Endothelial cell of umbilical vein (primary cell): ENCODE results near the gene ITPR1. TPM values are rescaled to one million over a fixed set of nuclear protein-coding genes. Genes with fewer than 3 reads are reported as not detected.

Source experiments
- BruUV-seq: library from RNA; stranded (reverse); fragments of 400-500 nt; replicated peaks from 2 replicates; lab custom pipeline; 2021; lab: Mats Ljungman, UMichigan
- CTCF ChIA-PET: fragments of 300-600, 350-600 bp; sonication (Branson Sonifier 250); formaldehyde crosslinking; loops from one replicate; lab custom pipeline; 2021; ENCODE audit warnings: antibody characterized with exemption, inconsistent platforms; lab: Charles Lee
- POLR2A ChIA-PET: fragments of 300-600, 350-600 bp; sonication (Branson Sonifier 250); formaldehyde crosslinking; loops from one replicate; lab custom pipeline; 2021; ENCODE audit warnings: antibody characterized with exemption, inconsistent platforms; lab: Charles Lee
- DNase-seq: peaks from one replicate; pipeline ENCODE4 v3.0.0-alpha.2; 2011; ENCODE audit warnings: low read depth, low spot score
- FAIRE-seq: peaks from 2 replicates; lab custom pipeline; 2011; peaks lifted over from hg19 to GRCh38; lab: Jason Lieb, UNC
- H2AFZ ChIP-seq: 2 replicates; pipeline ENCODE4 v1.6.0; 2012; ENCODE audit warnings: low read depth, low read length, control low read depth, inconsistent platforms
- H3K27ac ChIP-seq: 2 replicates; pipeline ENCODE4 v1.5.1; 2011; ENCODE audit warnings: low read depth, mild to moderate bottlenecking, control low read depth, low read length, moderate library complexity; ENCODE audit not compliant: insufficient read depth
- H3K27me3 ChIP-seq, 2 experiments: 2 replicates each; pipeline versions ENCODE4 v1.6.0 to v1.6.1; 2011; ENCODE audit warnings: low read length in 2 of 2, mixed read lengths in 1 of 2; ENCODE audit not compliant: control insufficient read depth in 2 of 2, insufficient read depth in 2 of 2
- H3K36me3 ChIP-seq, 2 experiments: 2 replicates in 1 of 2; 3 replicates in 1 of 2; pipeline ENCODE4 v1.5.1; 2011; ENCODE audit warnings: low read length in 2 of 2, mild to moderate bottlenecking in 1 of 2, moderate library complexity in 1 of 2; ENCODE audit not compliant: control insufficient read depth in 2 of 2, insufficient read depth in 2 of 2; ENCODE audit errors: extremely low read depth in 1 of 2
- H3K4me1 ChIP-seq: 3 replicates; pipeline ENCODE4 v1.5.1; 2011; ENCODE audit warnings: mild to moderate bottlenecking, low read length; ENCODE audit not compliant: control insufficient read depth, insufficient read depth; ENCODE audit errors: extremely low read depth
- H3K4me2 ChIP-seq: 2 replicates; pipeline ENCODE4 v1.6.1; 2011; ENCODE audit warnings: low read length, control low read depth, mixed read lengths; ENCODE audit not compliant: insufficient read depth
- H3K4me3 ChIP-seq, 3 experiments: fragments of 200-600 bp in 1 of 3; sonication (generic), shearing (Covaris generic) in 1 of 3; replicated peaks in 1 of 3; 2 replicates each; pipeline ENCODE4 v1.5.1; 2011 to 2016; ENCODE audit warnings: control low read depth in 3 of 3, low read length in 3 of 3, mild to moderate bottlenecking in 2 of 3, inconsistent platforms in 1 of 3, low read depth in 1 of 3, moderate library complexity in 1 of 3; ENCODE audit not compliant: insufficient read depth in 1 of 3
- H3K79me2 ChIP-seq: 2 replicates; pipeline ENCODE4 v1.6.0; 2012; ENCODE audit warnings: low read length, inconsistent platforms; ENCODE audit not compliant: control insufficient read depth, insufficient read depth
- H3K9ac ChIP-seq: replicated peaks from 2 replicates; pipeline ENCODE3; 2011; ENCODE audit warnings: low read length, control low read depth; ENCODE audit not compliant: insufficient read depth; ENCODE audit errors: extremely low read depth
- H3K9me1 ChIP-seq: replicated peaks from 3 replicates; pipeline ENCODE4 v1.6.0; 2011; ENCODE audit warnings: mild to moderate bottlenecking, low read length; ENCODE audit not compliant: control insufficient read depth, insufficient read depth; ENCODE audit errors: extremely low read depth
- H3K9me3 ChIP-seq: replicated peaks from 2 replicates; pipeline ENCODE4 v1.5.1; 2012; ENCODE audit warnings: low read length, inconsistent platforms; ENCODE audit not compliant: control insufficient read depth, insufficient read depth
- H4K20me1 ChIP-seq: replicated peaks from 2 replicates; pipeline ENCODE3; 2011; ENCODE audit warnings: mild to moderate bottlenecking, low read length; ENCODE audit not compliant: control insufficient read depth, insufficient read depth; ENCODE audit errors: extremely low read depth
- CTCF ChIP-seq, 2 donors: IDR thresholded peaks; 1 replicate in 1 of 2; 2 replicates in 1 of 2; pipeline ENCODE4 v1.5.1; 2011; ENCODE audit warnings: low read length in 2 of 2, mild to moderate bottlenecking in 2 of 2, moderate library complexity in 2 of 2, control low read depth in 1 of 2, inconsistent platforms in 1 of 2, low read depth in 1 of 2; ENCODE audit not compliant: insufficient read depth in 1 of 2; ENCODE audit errors: extremely low read depth in 1 of 2
- EZH2 ChIP-seq: IDR thresholded peaks from 2 replicates; pipeline ENCODE4 v1.6.1; 2012; ENCODE audit warnings: borderline replicate concordance, low read depth, mild to moderate bottlenecking, moderate library complexity, low read length, inconsistent platforms; ENCODE audit not compliant: severe bottlenecking
- FOS ChIP-seq: IDR thresholded peaks from 2 replicates; pipeline ENCODE4 v1.6.1; 2011; ENCODE audit warnings: mild to moderate bottlenecking, low read length, moderate library complexity, borderline replicate concordance; ENCODE audit not compliant: insufficient read depth
- GATA2 ChIP-seq: IDR thresholded peaks from 2 replicates; pipeline ENCODE4 v1.7.0; 2011; ENCODE audit warnings: low read depth, mild to moderate bottlenecking, moderate library complexity, mixed read lengths, low read length; ENCODE audit not compliant: insufficient read length, insufficient read depth
- JUN ChIP-seq: IDR thresholded peaks from 2 replicates; pipeline ENCODE4 v1.6.1; 2011; ENCODE audit warnings: borderline replicate concordance, low read depth; ENCODE audit not compliant: insufficient read length, insufficient read depth
- MAX ChIP-seq: IDR thresholded peaks from 2 replicates; pipeline ENCODE4 v1.6.1; 2011; ENCODE audit not compliant: insufficient read depth, insufficient read length
- MYC ChIP-seq: IDR thresholded peaks from one replicate; pipeline ENCODE4 v1.6.1; 2011; ENCODE audit warnings: mild to moderate bottlenecking, low read depth, low read length
- POLR2A ChIP-seq: IDR thresholded peaks from 2 replicates; pipeline ENCODE4 v1.6.1; 2012; ENCODE audit warnings: low read depth, mild to moderate bottlenecking, control low read depth, low read length
- POLR2AphosphoS5 ChIP-seq: IDR thresholded peaks from 2 replicates; pipeline ENCODE4 v1.6.1; 2012; ENCODE audit warnings: low read depth, mild to moderate bottlenecking, control low read depth, low read length, moderate library complexity; ENCODE audit not compliant: insufficient read depth
- dilution Hi-C: fragments of 300-500 bp; cut with MboI; formaldehyde crosslinking; loops from one replicate; pipeline ENCODE4 v1.15.0; 2019; ENCODE audit warnings: low sequenced_read_pairs; ENCODE audit not compliant: extremely low pct_ligation_motif_present
- intact Hi-C: fragments of 100-400 bp; cut with micrococcal nuclease; formaldehyde crosslinking; loops from one replicate; pipeline ENCODE4 v1.10.0; 2022
- polyA plus RNA-seq, 4 experiments: library from polyadenylated mRNA; depleted of rRNA in 3 of 4; stranded (reverse) in 3 of 4; unstranded in 1 of 4; fragments of >200 nt; gene quantifications; 2 replicates each; pipeline versions ENCODE4 v1.2.1 to v1.2.3, GENCODE V29; 2011 to 2012; ENCODE audit warnings: missing spikeins in 1 of 4
- total RNA-seq: library from RNA; stranded (reverse); gene quantifications from 2 replicates; pipeline ENCODE4 v1.2.3, GENCODE V29; 2021

The ITPR1 gene
- total and polyA plus RNA-seq, 2 donors (not counting 3 experiments of a cell fraction or from before 2014, with no cell fraction given): 5.1 to 16.1 TPM

GRCh38 chr3:4501437-4501836 is 8.3 kb downstream of the ITPR1 start:
- intact Hi-C loops: no loop called here

GRCh38 chr3:4501927-4502326 is 8.8 kb downstream of the ITPR1 start:
- no peak overlapping the region for H3K27ac ChIP-seq
- TF ChIP-seq FOS (no peak), POLR2A (no peak), MYC (no peak), CTCF (IDR thresholded peaks at IDR 0.05; ENCODE audit: extremely low read depth in 1 of 2, insufficient read depth in 1 of 2, low read depth in 1 of 2, low read length in 2 of 2) (no peak), JUN (no peak), EZH2 (no peak), POLR2AphosphoS5 (no peak), GATA2 (no peak), MAX (no peak)
- CTCF ChIA-PET: interaction anchor here (1.3 kb wide), 1 partner anchor 151 kb away, joined by 4 read pairs; no protein-coding TSS in a partner anchor
- FAIRE-seq (no peak), DNase-seq (no peak)
- BruUV-seq: no TSS peak
- H3K4me1 ChIP-seq: peaks cover 3% of the 10 kb centered on the region
- H3K79me2 ChIP-seq: no peaks in the 10 kb centered on the region
- H3K4me2 ChIP-seq: no peak overlapping the region
- intact Hi-C loops (no loop called here), dilution Hi-C loops (no loop called here)
- H3K27me3 ChIP-seq: no peaks in the 10 kb centered on the region
- H2AFZ ChIP-seq: no peak overlapping the region
- H3K9me1 ChIP-seq: no peaks in the 10 kb centered on the region
- POLR2A ChIA-PET: no interaction called here
- H3K36me3 ChIP-seq: no peaks in the 10 kb centered on the region
- H3K9ac ChIP-seq: no peak overlapping the region
- no peak overlapping the region for H3K4me3 ChIP-seq
- H3K9me3 ChIP-seq: no peaks in the 10 kb centered on the region
- no peaks in the 10 kb centered on the region for H4K20me1 ChIP-seq

More at GRCh38 chr3:4501437-4501836, 8.3 kb downstream of the ITPR1 start:
- FAIRE-seq: no peak
- DNase-seq: no peak
- no peaks in the 10 kb centered on the region for H3K36me3 ChIP-seq
- H3K4me2 ChIP-seq: no peak overlapping the region
- dilution Hi-C loops: no loop called here
- no peaks in the 10 kb centered on the region for H3K27me3 ChIP-seq
- no peak overlapping the region for H3K4me3 ChIP-seq
- no peak overlapping the region for H3K27ac ChIP-seq
- peaks cover 3% of the 10 kb centered on the region for H3K4me1 ChIP-seq
- no peak overlapping the region for H3K9ac ChIP-seq
- ChIA-PET CTCF (interaction anchor here (1.3 kb wide), 1 partner anchor 150 kb away, joined by 4 read pairs; no protein-coding TSS in a partner anchor), POLR2A (no interaction called here)
- no TSS peak for BruUV-seq
- H3K9me1 ChIP-seq: no peaks in the 10 kb centered on the region
- no peaks in the 10 kb centered on the region for H3K79me2 ChIP-seq
- H2AFZ ChIP-seq: no peak overlapping the region
- no peaks in the 10 kb centered on the region for H4K20me1 ChIP-seq
- H3K9me3 ChIP-seq: no peaks in the 10 kb centered on the region
- TF ChIP-seq POLR2AphosphoS5: no peak
- no peak for TF ChIP-seq FOS
- no peak for TF ChIP-seq EZH2
- TF ChIP-seq GATA2: no peak
- TF ChIP-seq MAX: no peak
- no peak for TF ChIP-seq JUN
